Ectodermal cell (in vitro differentiated cells): ENCODE measurements around the gene PRR19.

ENCODE experiments used
- H3K27ac ChIP-seq: 2 replicates; pipeline ENCODE4 v1.7.0; 2013; ENCODE audit warnings: mild to moderate bottlenecking, low read depth, low read length; ENCODE audit not compliant: insufficient read depth, poor library complexity, severe bottlenecking
- H3K27me3 ChIP-seq: 2 replicates; pipeline ENCODE4 v1.7.0; 2013; ENCODE audit warnings: mild to moderate bottlenecking, low read length; ENCODE audit not compliant: insufficient read depth, control insufficient read depth, poor library complexity, severe bottlenecking
- H3K36me3 ChIP-seq: one replicate; pipeline ENCODE4 v1.7.0; 2013; ENCODE audit warnings: low read length; ENCODE audit not compliant: control insufficient read depth, insufficient read depth
- H3K4me1 ChIP-seq: one replicate; pipeline ENCODE4 v1.7.0; 2013; ENCODE audit warnings: low read length; ENCODE audit not compliant: control insufficient read depth, insufficient read depth
- H3K4me3 ChIP-seq: 2 replicates; pipeline ENCODE4 v1.7.0; 2013; ENCODE audit warnings: low read depth, low read length, control low read depth; ENCODE audit not compliant: insufficient read depth
- H3K9me3 ChIP-seq: 2 replicates; pipeline ENCODE4 v1.7.0; 2013; ENCODE audit warnings: mild to moderate bottlenecking, low read length, moderate library complexity; ENCODE audit not compliant: control insufficient read depth
- WGBS, 2 experiments: methylation state at CpG; one replicate each; pipeline ENCODE4 v1.1.7; 2013; ENCODE audit warnings: missing lambda C conversion rate in 2 of 2; 5-methylcytosine and 5-hydroxymethylcytosine counted together

PRR19 gene

DNA sequence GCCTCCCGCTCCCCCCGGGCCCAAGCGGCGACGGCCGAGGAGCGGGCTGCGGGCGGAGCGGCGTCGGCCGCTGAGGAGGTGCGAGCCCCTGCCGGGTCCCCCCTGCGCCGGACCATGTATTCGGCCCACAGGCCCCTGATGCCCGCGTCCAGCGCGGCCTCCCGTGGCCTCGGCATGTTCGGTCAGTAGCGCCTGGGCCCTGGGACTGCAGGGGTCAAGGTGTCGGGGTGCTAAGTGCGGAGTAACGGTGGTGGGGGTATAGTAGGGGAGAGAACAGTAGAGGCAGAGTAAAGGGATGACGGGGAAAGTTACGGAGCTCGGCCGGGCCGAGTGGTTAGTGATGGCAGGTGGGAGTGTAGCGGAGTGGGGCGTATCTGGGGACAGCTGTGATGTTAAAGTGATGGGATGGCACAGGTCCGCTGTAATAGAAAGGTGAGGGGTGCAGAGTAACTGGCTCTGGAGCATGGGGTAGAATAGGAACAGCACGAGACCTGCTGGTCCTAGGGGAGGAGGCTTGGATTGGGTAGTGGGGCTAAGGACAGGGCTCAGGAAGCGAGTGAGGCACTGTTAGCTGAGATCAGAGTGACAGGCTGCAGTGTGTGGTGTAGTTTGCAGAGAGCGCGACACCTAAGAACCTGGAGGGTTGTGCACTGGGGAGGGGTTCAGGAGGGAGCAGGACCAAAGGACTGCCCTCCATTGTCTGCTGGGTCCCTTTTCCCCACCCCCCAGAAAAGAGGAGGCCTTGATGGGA lies 17.2 kb upstream of the PRR19 start:
- H3K27me3 ChIP-seq: no peaks in the 10 kb centered on the region
- peak overlapping the region; percentile 50 for H3K4me3 ChIP-seq
- 2% methylated on average over 41 of the region's 41 CpGs for WGBS, 2 experiments
- no peak overlapping the region for H3K27ac ChIP-seq
- no peaks in the 10 kb centered on the region for H3K9me3 ChIP-seq
- peaks cover 41% of the 10 kb centered on the region for H3K4me1 ChIP-seq
- H3K36me3 ChIP-seq: peaks cover 31% of the 10 kb centered on the region

DNA sequence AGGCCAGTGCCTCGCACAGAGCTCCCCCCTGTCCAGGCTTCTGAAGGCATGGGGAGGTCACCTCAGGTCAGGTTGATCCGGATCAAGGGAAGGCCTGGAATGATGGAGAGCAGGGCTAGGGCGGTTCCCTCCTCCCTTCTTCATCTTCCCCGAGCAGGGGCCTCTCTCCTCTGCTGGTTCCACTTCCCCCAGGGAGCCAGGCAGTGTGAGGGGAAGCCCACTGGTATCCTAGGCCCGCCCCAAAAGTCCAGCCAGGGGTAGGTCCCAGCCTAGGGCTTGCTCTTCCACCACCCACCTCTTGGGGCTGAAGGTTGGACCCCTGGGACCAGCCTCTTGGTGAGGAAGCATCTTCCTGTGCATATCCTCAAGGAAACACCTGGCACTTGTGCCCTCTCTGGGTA lies 16.4 kb upstream of the PRR19 start:
- H3K4me1 ChIP-seq: peaks cover 41% of the 10 kb centered on the region
- H3K4me3 ChIP-seq: peak overlapping the region; percentile 50
- peaks cover 39% of the 10 kb centered on the region for H3K36me3 ChIP-seq
- no peaks in the 10 kb centered on the region for H3K9me3 ChIP-seq
- no peaks in the 10 kb centered on the region for H3K27me3 ChIP-seq
- H3K27ac ChIP-seq: no peak overlapping the region
- 54 to 56% methylated on average over 5 of the region's 5 CpGs for WGBS, 2 experiments

DNA sequence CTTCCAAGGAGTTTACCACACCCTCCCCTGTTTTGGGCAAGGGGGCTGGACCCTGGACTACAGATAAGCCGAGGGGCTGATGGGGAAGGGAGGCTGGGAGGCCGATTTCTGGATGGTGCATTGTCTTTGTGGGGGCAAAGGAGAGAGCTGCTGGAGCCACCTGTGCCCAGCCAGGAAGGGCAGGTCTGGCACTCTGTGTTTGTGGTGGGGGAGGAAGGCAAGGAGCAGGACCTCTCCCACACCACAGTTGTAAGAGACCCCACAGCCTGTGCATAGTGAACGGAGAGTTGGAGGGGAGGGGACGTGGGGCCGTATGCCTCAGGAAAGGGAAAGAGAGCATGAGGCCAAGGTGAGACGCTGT lies 16.0 kb upstream of the PRR19 start:
- WGBS, 2 experiments: 89 to 91% methylated on average over 6 of the region's 6 CpGs
- H3K4me1 ChIP-seq: peaks cover 41% of the 10 kb centered on the region
- H3K27me3 ChIP-seq: no peaks in the 10 kb centered on the region
- peaks cover 43% of the 10 kb centered on the region for H3K36me3 ChIP-seq
- no peaks in the 10 kb centered on the region for H3K9me3 ChIP-seq
- peak overlapping the region; percentile 50 for H3K4me3 ChIP-seq
- H3K27ac ChIP-seq: no peak overlapping the region

DNA sequence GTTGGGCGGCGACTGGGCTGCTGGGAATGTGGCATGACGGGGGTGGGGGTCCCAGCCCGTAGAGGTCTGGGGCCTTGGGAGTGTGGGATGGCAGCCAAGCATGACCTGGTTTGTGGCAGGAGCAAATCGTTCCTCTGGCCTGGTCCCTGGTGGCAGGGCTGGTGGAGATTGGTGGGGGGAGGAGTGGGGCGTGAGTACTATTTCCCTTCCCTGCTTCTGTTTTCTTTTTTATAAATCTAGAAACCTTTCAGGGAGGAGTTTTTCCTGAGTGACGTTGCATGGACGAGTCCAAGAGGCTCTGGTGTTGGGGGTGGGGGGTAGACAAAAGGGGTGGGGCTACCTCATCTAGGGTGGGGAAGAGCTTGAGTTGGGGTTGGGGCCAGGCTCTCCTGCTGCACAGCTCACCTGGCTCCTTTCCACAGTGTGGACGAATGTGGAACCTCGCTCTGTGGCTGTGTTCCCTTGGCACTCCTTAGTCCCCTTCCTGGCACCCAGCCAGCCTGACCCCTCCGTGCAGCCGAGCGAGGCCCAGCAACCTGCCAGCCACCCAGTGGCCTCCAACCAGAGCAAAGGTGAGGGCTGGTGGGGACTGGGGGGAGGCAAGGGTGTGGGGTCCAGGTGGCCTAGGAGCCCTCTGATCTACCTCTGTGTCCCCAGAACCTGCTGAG lies 15.4 kb upstream of the PRR19 start:
- Histone ChIP-seq H3K27ac (no peak overlapping the region), H3K4me3 (no peak overlapping the region)
- WGBS, 2 experiments: 91 to 94% methylated on average over 13 of the region's 13 CpGs

DNA sequence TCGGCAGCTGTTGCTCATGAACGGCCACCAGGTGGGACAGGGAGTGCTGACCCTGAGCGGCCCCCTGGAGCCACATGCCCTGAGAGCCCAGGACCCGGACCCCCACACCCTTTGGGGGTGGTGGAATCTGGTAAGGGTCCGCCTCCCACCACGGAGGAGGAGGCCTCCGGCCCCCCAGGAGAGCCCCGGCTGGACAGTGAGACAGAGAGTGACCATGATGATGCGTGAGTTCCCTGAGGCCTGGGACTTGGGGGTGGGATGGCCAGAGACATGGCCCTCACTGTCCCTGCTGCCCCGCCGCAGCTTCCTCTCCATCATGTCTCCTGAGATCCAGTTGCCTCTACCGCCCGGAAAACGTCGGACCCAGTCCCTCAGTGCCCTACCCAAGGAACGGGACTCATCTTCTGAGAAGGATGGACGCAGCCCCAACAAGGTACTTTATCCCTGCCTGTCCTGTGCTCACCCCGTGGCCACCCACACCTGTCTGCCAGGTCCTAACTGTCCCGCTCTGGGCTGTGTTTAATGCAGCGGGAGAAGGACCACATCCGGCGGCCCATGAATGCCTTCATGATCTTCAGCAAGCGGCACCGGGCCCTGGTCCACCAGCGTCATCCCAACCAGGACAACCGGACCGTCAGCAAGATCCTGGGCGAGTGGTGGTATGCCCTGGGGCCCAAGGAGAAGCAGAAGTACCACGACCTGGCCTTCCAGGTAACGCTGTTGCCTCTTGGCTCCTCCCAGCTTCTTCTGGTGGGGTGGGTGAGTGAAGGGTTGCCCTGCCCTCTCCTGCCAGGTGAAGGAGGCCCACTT lies 14.7 kb upstream of the PRR19 start:
- 95 to 96% methylated on average over 30 of the region's 30 CpGs for WGBS, 2 experiments
- Histone ChIP-seq H3K4me1 (peaks cover 36% of the 10 kb centered on the region), H3K27ac (no peak overlapping the region), H3K9me3 (no peaks in the 10 kb centered on the region), H3K4me3 (no peak overlapping the region), H3K27me3 (no peaks in the 10 kb centered on the region), H3K36me3 (peaks cover 54% of the 10 kb centered on the region)

More for the DNA sequence above, 15.4 kb upstream of the PRR19 start:
- Histone ChIP-seq H3K27me3 (no peaks in the 10 kb centered on the region), H3K9me3 (no peaks in the 10 kb centered on the region), H3K36me3 (peaks cover 47% of the 10 kb centered on the region), H3K4me1 (peaks cover 40% of the 10 kb centered on the region)

DNA sequence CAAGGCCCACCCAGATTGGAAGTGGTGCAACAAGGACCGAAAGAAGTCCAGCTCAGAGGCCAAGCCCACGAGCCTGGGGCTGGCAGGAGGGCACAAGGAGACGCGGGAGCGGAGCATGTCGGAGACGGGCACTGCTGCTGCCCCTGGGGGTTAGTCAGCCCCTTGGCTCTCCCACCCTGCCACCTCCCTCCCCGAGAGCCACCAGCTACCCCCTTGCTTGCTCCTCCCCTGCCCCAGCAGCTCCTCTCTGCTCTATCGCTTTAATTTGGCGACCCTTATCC lies 14.2 kb upstream of the PRR19 start:
- WGBS, 2 experiments: 95 to 97% methylated on average over 10 of the region's 10 CpGs

DNA sequence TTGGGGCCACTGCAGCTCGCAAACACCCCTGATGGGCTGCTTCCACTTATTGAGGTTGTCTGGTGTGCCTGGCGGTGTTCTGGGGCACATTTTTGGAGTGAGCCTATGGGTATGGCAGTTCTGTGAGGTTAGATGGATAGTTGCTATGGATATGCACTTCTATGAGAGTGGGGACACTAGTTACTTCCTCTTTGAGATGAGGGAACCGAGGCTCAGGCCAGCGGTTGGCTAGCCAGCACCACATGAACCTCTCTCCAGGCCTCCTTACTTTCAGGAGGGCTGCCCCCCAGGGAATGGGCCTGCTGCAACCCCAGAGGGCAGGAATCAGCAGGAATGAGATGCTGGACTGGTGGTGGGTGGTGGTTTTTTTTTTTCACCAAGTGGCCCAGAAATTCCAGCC lies 13.5 kb upstream of the PRR19 start:
- Histone ChIP-seq H3K9me3 (no peaks in the 10 kb centered on the region), H3K27me3 (no peaks in the 10 kb centered on the region), H3K36me3 (peaks cover 64% of the 10 kb centered on the region), H3K27ac (no peak overlapping the region), H3K4me1 (peaks cover 25% of the 10 kb centered on the region), H3K4me3 (no peak overlapping the region)
- WGBS, 2 experiments: 95 to 98% methylated on average over 4 of the region's 4 CpGs

More for the DNA sequence above, 14.2 kb upstream of the PRR19 start:
- Histone ChIP-seq H3K9me3 (no peaks in the 10 kb centered on the region), H3K27ac (no peak overlapping the region), H3K27me3 (no peaks in the 10 kb centered on the region), H3K36me3 (peaks cover 59% of the 10 kb centered on the region), H3K4me1 (peaks cover 31% of the 10 kb centered on the region), H3K4me3 (no peak overlapping the region)

DNA sequence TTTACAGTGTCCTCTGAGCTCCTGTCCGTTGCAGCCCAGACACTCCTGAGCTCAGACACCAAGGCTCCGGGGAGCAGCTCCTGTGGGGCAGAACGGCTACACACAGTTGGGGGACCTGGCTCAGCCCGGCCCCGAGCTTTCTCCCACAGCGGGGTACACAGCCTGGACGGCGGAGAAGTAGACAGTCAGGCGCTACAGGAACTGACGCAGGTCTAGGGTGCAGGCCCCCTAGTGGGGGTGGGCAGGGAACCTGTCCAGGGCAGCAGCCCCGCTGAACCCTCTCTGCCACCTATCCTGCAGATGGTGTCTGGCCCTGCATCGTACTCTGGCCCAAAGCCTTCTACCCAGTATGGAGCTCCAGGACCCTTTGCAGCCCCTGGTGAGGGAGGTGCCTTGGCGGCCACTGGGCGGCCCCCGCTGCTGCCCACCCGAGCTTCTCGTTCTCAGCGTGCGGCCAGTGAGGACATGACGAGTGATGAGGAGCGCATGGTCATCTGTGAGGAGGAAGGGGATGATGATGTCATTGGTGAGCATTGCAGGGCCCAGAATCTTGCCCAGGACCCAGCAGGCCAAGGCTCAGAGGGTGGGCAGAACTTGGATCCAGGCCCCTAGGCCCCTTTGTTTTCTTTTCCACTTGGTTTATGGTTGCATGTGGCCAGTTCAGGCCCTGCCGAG lies 12.9 kb upstream of the PRR19 start:
- peaks cover 24% of the 10 kb centered on the region for H3K4me1 ChIP-seq
- H3K27me3 ChIP-seq: no peaks in the 10 kb centered on the region
- WGBS, 2 experiments: 96 to 97% methylated on average over 22 of the region's 22 CpGs
- H3K9me3 ChIP-seq: no peaks in the 10 kb centered on the region
- H3K4me3 ChIP-seq: no peak overlapping the region
- H3K27ac ChIP-seq: no peak overlapping the region
- peaks cover 64% of the 10 kb centered on the region for H3K36me3 ChIP-seq

DNA sequence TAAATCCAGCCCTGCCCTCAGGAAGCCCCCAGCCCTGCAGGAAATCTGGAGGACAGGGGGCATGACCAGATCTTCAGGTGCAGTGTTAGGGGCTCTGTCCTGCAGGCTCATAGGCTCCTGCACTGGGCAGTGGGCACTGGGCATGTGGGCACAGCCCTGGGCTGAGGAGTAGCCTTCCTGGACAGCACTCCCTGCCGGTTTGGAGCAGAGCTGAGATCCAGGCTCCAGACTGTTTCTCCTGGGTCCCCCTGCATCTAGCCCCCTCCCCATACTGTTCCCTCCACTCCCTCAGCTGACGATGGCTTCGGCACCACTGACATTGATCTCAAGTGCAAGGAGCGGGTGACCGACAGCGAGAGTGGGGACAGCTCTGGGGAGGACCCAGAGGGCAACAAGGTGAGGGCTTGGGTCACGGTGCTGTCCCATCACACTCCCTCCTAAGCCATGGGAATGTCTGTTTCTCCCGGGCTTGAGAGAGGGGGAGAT lies 12.3 kb upstream of the PRR19 start:
- Histone ChIP-seq H3K9me3 (no peaks in the 10 kb centered on the region), H3K27ac (no peak overlapping the region), H3K4me3 (no peak overlapping the region), H3K27me3 (no peaks in the 10 kb centered on the region), H3K36me3 (peaks cover 68% of the 10 kb centered on the region), H3K4me1 (peaks cover 24% of the 10 kb centered on the region)
- 93 to 95% methylated on average over 8 of the region's 8 CpGs for WGBS, 2 experiments

DNA sequence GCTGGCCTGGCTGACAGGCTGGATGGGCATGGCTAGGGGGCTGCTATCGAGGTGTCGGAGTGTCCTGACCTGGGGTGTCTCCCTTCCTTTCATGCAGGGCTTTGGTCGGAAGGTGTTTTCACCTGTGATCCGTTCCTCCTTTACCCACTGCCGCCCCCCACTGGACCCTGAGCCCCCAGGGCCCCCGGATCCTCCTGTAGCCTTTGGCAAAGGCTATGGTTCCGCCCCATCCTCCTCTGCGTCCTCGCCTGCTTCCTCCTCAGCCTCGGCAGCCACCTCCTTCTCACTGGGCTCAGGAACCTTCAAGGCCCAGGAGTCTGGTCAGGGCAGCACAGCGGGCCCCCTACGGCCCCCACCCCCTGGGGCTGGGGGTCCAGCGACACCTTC lies 11.8 kb upstream of the PRR19 start:
- Histone ChIP-seq H3K27me3 (no peaks in the 10 kb centered on the region), H3K9me3 (no peaks in the 10 kb centered on the region), H3K4me1 (peaks cover 19% of the 10 kb centered on the region), H3K36me3 (peaks cover 70% of the 10 kb centered on the region), H3K4me3 (no peak overlapping the region), H3K27ac (peak overlapping the region; percentile 8)
- WGBS, 2 experiments: 93 to 94% methylated on average over 13 of the region's 13 CpGs
